HCT116 (cell line): Measurements from ENCODE around the gene FHIT. TPM values are rescaled to one million over a fixed set of nuclear protein-coding genes. Genes with fewer than 3 reads are reported as not detected.

Experiments
- ATAC-seq: fragments of 200-7000 bp; cut with Tn5 transposase; 2 replicates; pipeline ENCODE4 v1.9.1; 2020; ENCODE audit warnings: mild to moderate bottlenecking, moderate library complexity
- BruUV-seq: library from RNA; stranded (reverse); fragments of 400-500 nt; replicated peaks from 2 replicates; lab custom pipeline; 2021; lab: Mats Ljungman, UMichigan
- CTCF ChIA-PET: fragments of 300-600 bp; sonication (Branson Sonifier 250); formaldehyde crosslinking; loops from one replicate; lab custom pipeline; 2021; ENCODE audit warnings: antibody characterized with exemption; lab: Charles Lee
- POLR2A ChIA-PET: fragments of 300-600, 350-600 bp; sonication (Branson Sonifier 250); formaldehyde crosslinking; loops from one replicate; lab custom pipeline; 2021; ENCODE audit warnings: antibody characterized with exemption; lab: Charles Lee
- RAD21 ChIA-PET, 2 experiments: fragments of 300-600 bp; sonication (Branson Sonifier 250); formaldehyde crosslinking; loops; one replicate each; lab custom pipeline; 2023; ENCODE audit warnings: low total read pairs in 2 of 2; ENCODE audit not compliant: uncharacterized antibody in 2 of 2, unreplicated experiment in 2 of 2, low non-redundant PET in 1 of 2; lab: Charles Lee
- DNase-seq: peaks from one replicate; pipeline ENCODE4 v3.0.0-alpha.2; 2010; ENCODE audit warnings: low read depth, low spot score
- H2AFZ ChIP-seq: fragments of 200-600 bp; shearing (Covaris generic), sonication (generic); 2 replicates; pipeline ENCODE4 v1.6.1; 2017; ENCODE audit warnings: low read depth, mixed run types, mixed read lengths, antibody characterized with exemption, low read length; ENCODE audit not compliant: poor library complexity, severe bottlenecking
- H3K27ac ChIP-seq: 2 replicates; pipeline ENCODE4 v1.5.1; 2012; ENCODE audit warnings: low read depth, low read length
- H3K27me3 ChIP-seq: fragments of 200-600 bp; sonication (generic); 2 replicates; pipeline ENCODE4 v1.6.1; 2016; ENCODE audit warnings: mixed run types, low read length, mixed read lengths; ENCODE audit not compliant: insufficient read depth
- H3K36me3 ChIP-seq, 2 experiments: fragments of 200-500 bp in 1 of 2; fragments of 200-600 bp in 1 of 2; sonication (Bioruptor generic) in 1 of 2; sonication (generic) in 1 of 2; 2 replicates each; pipeline versions ENCODE4 v1.5.1 to v1.6.1; 2014 to 2016; ENCODE audit warnings: low read length in 2 of 2, inconsistent platforms in 1 of 2, mixed read lengths in 1 of 2, mixed run types in 1 of 2; ENCODE audit not compliant: insufficient read depth in 2 of 2, control insufficient read depth in 1 of 2
- H3K4me1 ChIP-seq, 2 experiments: fragments of 200-600 bp in 1 of 2; sonication (generic) in 1 of 2; 2 replicates each; pipeline versions ENCODE4 v1.5.1 to v1.6.1; 2012 to 2017; ENCODE audit warnings: low read length in 2 of 2, inconsistent platforms in 1 of 2, mild to moderate bottlenecking in 1 of 2, mixed read lengths in 1 of 2, mixed run types in 1 of 2, moderate library complexity in 1 of 2; ENCODE audit not compliant: insufficient read depth in 2 of 2, control insufficient read depth in 1 of 2
- H3K4me2 ChIP-seq: fragments of 200-600 bp; sonication (generic); 2 replicates; pipeline ENCODE4 v1.6.1; 2017; ENCODE audit warnings: mixed run types, low read length, mixed read lengths
- H3K4me3 ChIP-seq, 2 experiments: fragments of 200-600 bp in 1 of 2; sonication (generic) in 1 of 2; replicated peaks in 1 of 2; 2 replicates each; pipeline ENCODE4 v1.5.1; 2011 to 2016; ENCODE audit warnings: low read length in 2 of 2, control low read depth in 1 of 2, low read depth in 1 of 2, mild to moderate bottlenecking in 1 of 2, mixed read lengths in 1 of 2, mixed run types in 1 of 2
- H3K79me2 ChIP-seq: fragments of 200-600 bp; sonication (generic); 2 replicates; pipeline ENCODE4 v1.6.1; 2017; ENCODE audit warnings: mild to moderate bottlenecking, mixed run types, low read length, moderate library complexity, mixed read lengths; ENCODE audit not compliant: insufficient read depth
- H3K9ac ChIP-seq: fragments of 200-600 bp; sonication (generic); 2 replicates; pipeline ENCODE4 v1.6.1; 2016; ENCODE audit warnings: low read length, mixed read lengths
- H3K9me2 ChIP-seq: fragments of 200-600 bp; sonication (generic), shearing (Covaris generic); 2 replicates; pipeline ENCODE4 v1.6.1; 2017; ENCODE audit warnings: mixed run types, mild to moderate bottlenecking, moderate library complexity; ENCODE audit not compliant: insufficient read depth
- H3K9me3 ChIP-seq, 2 experiments: fragments of 200-500 bp in 1 of 2; fragments of 200-600 bp in 1 of 2; sonication (Bioruptor generic) in 1 of 2; sonication (generic) in 1 of 2; 2 replicates each; pipeline ENCODE4 v1.6.1; 2014 to 2017; ENCODE audit warnings: low read length in 2 of 2, mixed read lengths in 2 of 2, inconsistent platforms in 1 of 2, low read depth in 1 of 2, mild to moderate bottlenecking in 1 of 2, mixed run types in 1 of 2, moderate library complexity in 1 of 2; ENCODE audit not compliant: control insufficient read depth in 1 of 2, insufficient read depth in 1 of 2
- H4K20me1 ChIP-seq: fragments of 200-600 bp; sonication (generic), shearing (Covaris generic); 2 replicates; pipeline ENCODE4 v1.6.1; 2017; ENCODE audit warnings: mixed run types, mild to moderate bottlenecking, moderate library complexity; ENCODE audit not compliant: insufficient read depth
- CBX3 ChIP-seq: IDR thresholded peaks from 2 replicates; pipeline ENCODE4 v1.6.1; 2012; ENCODE audit warnings: low read depth
- EZH2 ChIP-seq: fragments of 200-600 bp; sonication (generic); IDR thresholded peaks from 2 replicates; pipeline ENCODE4 v1.6.1; 2017; ENCODE audit warnings: antibody characterized with exemption, mixed run types
- FOSL1 ChIP-seq: IDR thresholded peaks from 2 replicates; pipeline ENCODE4 v1.6.1; 2012; ENCODE audit warnings: low read depth
- MAX ChIP-seq: IDR thresholded peaks from 2 replicates; pipeline ENCODE4 v1.6.1; 2012
- POLR2A ChIP-seq: IDR thresholded peaks from 2 replicates; pipeline ENCODE4 v1.7.0; 2011; ENCODE audit warnings: borderline replicate concordance; ENCODE audit not compliant: insufficient read depth, insufficient read length; ENCODE audit errors: extremely low read depth
- RAD21 ChIP-seq: IDR thresholded peaks from 2 replicates; pipeline ENCODE4 v1.6.1; 2012; ENCODE audit warnings: low read depth, mild to moderate bottlenecking
- REST ChIP-seq: IDR thresholded peaks from 2 replicates; pipeline ENCODE4 v1.6.1; 2012; ENCODE audit warnings: low read depth
- SP1 ChIP-seq: IDR thresholded peaks from 2 replicates; pipeline ENCODE4 v1.6.1; 2012; ENCODE audit warnings: low read depth
- TCF7L2 ChIP-seq: IDR thresholded peaks from 2 replicates; pipeline ENCODE4 v1.7.0; 2011; ENCODE audit warnings: borderline replicate concordance, inconsistent platforms; ENCODE audit not compliant: insufficient read depth, insufficient read length; ENCODE audit errors: extremely low read depth
- ZFX ChIP-seq: fragments of 450-650 bp; IDR thresholded peaks from 2 replicates; pipeline ENCODE4 v1.6.1; 2017
- intact Hi-C: fragments of 100-400 bp; cut with micrococcal nuclease; formaldehyde crosslinking; loops from 2 replicates; pipeline ENCODE4 v1.10.0; 2022
- total RNA-seq: library from RNA; stranded (reverse); gene quantifications from one replicate; pipeline ENCODE4 v1.2.1, GENCODE V29; 2021; ENCODE audit not compliant: unreplicated experiment

FHIT gene
- total RNA-seq, 1 experiment from 2014 or later: 20.1 TPM

GRCh38 chr3:60669636-60670035 is 581.6 kb downstream of the FHIT start:
- ChIA-PET CTCF (no interaction called here), POLR2A (no interaction called here), RAD21 (no interaction called here)
- Histone ChIP-seq H3K79me2 (no peaks in the 10 kb centered on the region), H3K9me3 (no peaks in the 10 kb centered on the region), H4K20me1 (no peaks in the 10 kb centered on the region; the same call in 1 of the 2 replicates), H3K36me3 (no peaks in the 10 kb centered on the region), H3K4me1 (no peaks in the 10 kb centered on the region), H3K4me2 (no peak overlapping the region), H3K9ac (no peak overlapping the region), H3K27ac (no peak overlapping the region), H2AFZ (no peak overlapping the region), H3K9me2 (no peaks in the 10 kb centered on the region), H3K27me3 (no peaks in the 10 kb centered on the region), H3K4me3 (no peak overlapping the region)
- no peak for TF ChIP-seq MAX
- TF ChIP-seq FOSL1: no peak
- TF ChIP-seq RAD21: no peak
- TF ChIP-seq EZH2: no peak
- TF ChIP-seq REST: no peak
- no peak for DNase-seq
- no peak for ATAC-seq
- no TSS peak for BruUV-seq
- intact Hi-C loops: no loop called here

- Histone ChIP-seq H4K20me1 (no peaks in the 10 kb centered on the region), H3K36me3 (no peaks in the 10 kb centered on the region), H3K9ac (no peak overlapping the region), H3K4me1 (no peaks in the 10 kb centered on the region), H3K4me3 (no peak overlapping the region), H3K9me3 (no peaks in the 10 kb centered on the region), H3K79me2 (no peaks in the 10 kb centered on the region), H3K4me2 (no peak overlapping the region), H3K9me2 (no peaks in the 10 kb centered on the region), H3K27me3 (no peaks in the 10 kb centered on the region), H3K27ac (no peak overlapping the region), H2AFZ (no peak overlapping the region)
- BruUV-seq: no TSS peak
- ATAC-seq: no peak
- ChIA-PET POLR2A (no interaction called here), RAD21 (no interaction called here), CTCF (no interaction called here)
- TF ChIP-seq ZFX (no peak), SP1 (no peak), POLR2A (no peak), CBX3 (no peak), TCF7L2 (no peak), FOSL1 (no peak)
- DNase-seq: no peak
- intact Hi-C loops: no loop called here
Measured at GRCh38 chr3:60660026-60660425, 591.2 kb downstream of the FHIT start.
